Activated T-helper 1 cell treated with anti-CD3 and anti-CD28 coated beads, Interleukin-12 subunit alpha, Interleukin-12 subunit beta, Interleukin-2, Interleukin-4 antibody, amounts not matched to agents 30 ng/mL and 10 ng/mL and 1 ng/mL, durations not matched to agents 14 hours and 24 hours and 36 hours (primary cell): Measurements from ENCODE around the gene TMEM115. TPM values are rescaled to one million over a fixed set of nuclear protein-coding genes. Genes with fewer than 3 reads are reported as not detected.

Experiments used
- DNase-seq: peaks from one replicate; pipeline ENCODE4 v3.0.0; 2021; ENCODE audit warnings: low spot score
- H3K27ac Mint-ChIP-seq: one replicate; pipeline ENCODE4 v1.8.0; 2021; ENCODE audit warnings: mild to moderate bottlenecking, mixed read lengths
- H3K27me3 Mint-ChIP-seq: one replicate; pipeline ENCODE4 v1.8.0; 2022; ENCODE audit warnings: mild to moderate bottlenecking, moderate library complexity, mixed read lengths; ENCODE audit not compliant: insufficient read depth
- H3K36me3 Mint-ChIP-seq: one replicate; pipeline ENCODE4 v1.8.0; 2021; ENCODE audit warnings: low read depth, mixed read lengths
- H3K4me1 Mint-ChIP-seq: one replicate; pipeline ENCODE4 v1.8.0; 2021; ENCODE audit warnings: low read depth, mixed read lengths
- H3K4me3 Mint-ChIP-seq: one replicate; pipeline ENCODE4 v1.8.0; 2021; ENCODE audit warnings: mild to moderate bottlenecking, moderate library complexity, mixed read lengths
- H3K9me3 Mint-ChIP-seq: one replicate; pipeline ENCODE4 v1.8.0; 2021; ENCODE audit warnings: mixed read lengths
- intact Hi-C: fragments of 100-400 bp; cut with micrococcal nuclease; formaldehyde crosslinking; loops from one replicate; pipeline ENCODE4 v1.15.1; 2024
- total RNA-seq: library from RNA; stranded (reverse); gene quantifications from 2 replicates; pipeline ENCODE4 v1.2.3, GENCODE V29; 2022

Gene TMEM115
- total RNA-seq, 1 donor from 2014 or later = 25.4 TPM

DNA sequence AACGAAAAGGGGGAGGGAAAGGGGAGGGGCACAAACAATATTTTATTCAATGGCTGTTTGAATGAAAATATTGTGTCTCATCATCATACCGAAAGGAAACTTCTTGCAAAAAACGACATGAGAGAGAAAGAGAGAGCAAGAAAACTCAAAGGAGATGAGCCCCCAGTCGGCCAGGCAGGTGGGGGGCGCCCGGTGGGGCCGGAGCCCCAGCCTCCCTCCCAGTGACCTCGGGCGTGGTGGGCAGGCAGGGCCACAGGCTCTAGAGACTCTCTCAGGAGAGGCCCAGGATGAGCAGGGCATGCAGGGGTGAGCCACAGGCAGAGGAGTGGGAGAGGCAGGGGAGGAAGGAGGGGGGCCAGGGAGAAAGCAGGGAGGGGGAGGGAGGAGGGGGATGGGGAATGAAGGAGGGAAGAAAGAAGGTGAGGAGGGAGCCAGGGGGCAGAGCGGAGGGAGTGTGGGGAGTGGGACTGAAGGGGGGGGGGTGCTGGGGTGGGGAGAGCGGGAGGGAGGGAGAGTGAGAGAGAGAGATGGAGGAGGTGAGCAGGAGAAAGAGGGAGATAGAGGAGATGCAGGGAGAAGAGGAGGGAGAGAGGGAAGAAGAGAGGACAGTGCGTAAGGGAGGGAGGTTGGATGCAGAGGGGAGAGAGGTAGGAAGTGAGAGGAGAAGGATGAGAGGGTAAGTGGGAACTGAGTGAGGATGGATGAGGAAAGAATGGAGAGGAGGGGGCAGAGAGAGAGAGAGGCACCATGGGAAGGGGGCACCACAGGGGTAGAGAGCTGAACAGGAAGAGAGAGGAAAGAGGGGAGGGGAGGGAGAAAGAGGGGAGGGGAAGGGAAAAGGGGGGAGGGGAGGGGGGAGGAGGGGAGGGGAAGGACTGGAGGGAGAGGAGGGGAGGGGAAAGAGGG lies 14.1 kb upstream of the TMEM115 start:
- DNase-seq = no peak
- Mint-ChIP-seq H3K9me3 (no peaks in the 10 kb centered on the region), H3K4me3 (no peak overlapping the region), H3K27me3 (peaks cover 2% of the 10 kb centered on the region), H3K27ac (no peak overlapping the region), H3K36me3 (no peaks in the 10 kb centered on the region), H3K4me1 (peaks cover 6% of the 10 kb centered on the region)
- intact Hi-C loops = no loop called here

DNA sequence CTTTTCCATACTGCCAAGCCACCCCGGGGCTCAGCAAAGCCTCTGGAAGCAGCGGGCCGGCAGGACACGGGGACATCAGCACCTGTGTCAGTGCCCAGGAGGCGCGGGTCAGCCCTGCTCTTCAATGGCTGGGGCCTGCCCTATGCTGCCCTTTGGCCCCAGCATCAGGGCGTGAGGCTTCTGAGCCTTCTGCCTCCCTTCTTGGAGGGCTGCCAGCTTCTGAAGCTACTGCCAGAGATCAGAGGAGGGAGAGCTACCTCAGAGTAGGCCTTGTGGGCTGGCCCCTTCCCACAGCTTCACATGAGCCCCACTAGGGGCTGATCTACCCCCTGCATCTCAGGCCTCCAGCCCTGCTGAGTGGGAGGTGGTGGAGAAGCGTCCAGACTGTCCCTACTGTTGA lies 13.0 kb upstream of the TMEM115 start:
- H3K27me3 Mint-ChIP-seq = peaks cover 2% of the 10 kb centered on the region
- no peak overlapping the region for H3K27ac Mint-ChIP-seq
- H3K9me3 Mint-ChIP-seq = no peaks in the 10 kb centered on the region
- H3K4me3 Mint-ChIP-seq = no peak overlapping the region
- intact Hi-C loops = no loop called here
- no peaks in the 10 kb centered on the region for H3K36me3 Mint-ChIP-seq
- H3K4me1 Mint-ChIP-seq = peaks cover 6% of the 10 kb centered on the region
- no peak for DNase-seq

DNA sequence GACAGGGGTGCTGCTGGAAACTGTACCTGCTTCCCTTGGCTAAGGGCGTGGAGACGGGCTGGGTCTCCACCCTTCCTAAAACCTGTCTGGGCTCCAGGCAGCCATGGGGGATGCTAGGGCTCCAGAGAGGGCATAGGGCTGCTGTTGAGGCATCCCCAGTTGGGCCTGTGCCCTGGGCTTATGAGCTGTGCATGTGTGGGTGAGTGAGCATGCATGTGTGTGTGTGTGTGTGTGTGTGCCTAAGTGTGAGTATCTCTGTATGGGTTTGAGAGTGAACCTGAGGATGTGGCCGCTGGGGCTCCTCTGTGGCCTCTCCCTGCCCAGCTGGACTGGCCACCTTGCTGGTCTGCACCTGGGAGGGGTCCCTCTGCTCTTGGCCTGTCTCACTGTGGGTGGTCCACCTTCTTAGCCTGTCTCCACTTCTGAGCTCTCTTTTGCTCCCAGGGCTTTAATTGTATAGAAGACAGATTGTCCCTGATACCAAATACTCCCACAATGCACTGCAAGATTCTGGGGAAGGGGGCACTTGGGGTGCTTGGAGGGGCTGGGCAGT lies 11.9 kb upstream of the TMEM115 start:
- no peak overlapping the region for H3K27ac Mint-ChIP-seq
- H3K27me3 Mint-ChIP-seq = peaks cover 2% of the 10 kb centered on the region

DNA sequence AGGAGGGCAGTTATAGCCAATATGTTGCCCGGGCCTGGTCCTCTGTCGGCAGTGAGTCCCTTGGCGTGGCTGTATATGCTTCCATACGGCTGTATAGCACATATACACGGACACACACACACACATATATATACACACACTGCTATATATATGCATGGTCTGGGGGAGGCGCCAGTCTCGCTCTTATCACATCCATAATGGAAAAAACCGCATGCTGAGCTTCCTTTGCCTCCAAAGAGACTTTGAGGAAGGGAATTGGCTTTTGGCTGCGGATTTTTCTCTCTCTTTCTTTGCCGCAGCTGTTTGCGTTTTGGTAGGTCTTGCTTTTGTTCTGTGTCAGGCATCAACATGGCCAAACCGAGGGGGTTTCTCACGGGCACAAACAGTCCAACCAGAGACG lies 11.3 kb upstream of the TMEM115 start:
- H3K4me3 Mint-ChIP-seq = no peak overlapping the region
- H3K4me1 Mint-ChIP-seq = peaks cover 9% of the 10 kb centered on the region
- H3K9me3 Mint-ChIP-seq = no peaks in the 10 kb centered on the region
- no peaks in the 10 kb centered on the region for H3K36me3 Mint-ChIP-seq
- no peak overlapping the region for H3K27ac Mint-ChIP-seq
- DNase-seq = no peak
- intact Hi-C loops = no loop called here
- H3K27me3 Mint-ChIP-seq = peaks cover 2% of the 10 kb centered on the region

More for the DNA sequence above, 11.9 kb upstream of the TMEM115 start:
- intact Hi-C loops = no loop called here
- no peaks in the 10 kb centered on the region for H3K36me3 Mint-ChIP-seq
- no peak for DNase-seq
- no peak overlapping the region for H3K4me3 Mint-ChIP-seq
- no peaks in the 10 kb centered on the region for H3K9me3 Mint-ChIP-seq
- peaks cover 6% of the 10 kb centered on the region for H3K4me1 Mint-ChIP-seq

DNA sequence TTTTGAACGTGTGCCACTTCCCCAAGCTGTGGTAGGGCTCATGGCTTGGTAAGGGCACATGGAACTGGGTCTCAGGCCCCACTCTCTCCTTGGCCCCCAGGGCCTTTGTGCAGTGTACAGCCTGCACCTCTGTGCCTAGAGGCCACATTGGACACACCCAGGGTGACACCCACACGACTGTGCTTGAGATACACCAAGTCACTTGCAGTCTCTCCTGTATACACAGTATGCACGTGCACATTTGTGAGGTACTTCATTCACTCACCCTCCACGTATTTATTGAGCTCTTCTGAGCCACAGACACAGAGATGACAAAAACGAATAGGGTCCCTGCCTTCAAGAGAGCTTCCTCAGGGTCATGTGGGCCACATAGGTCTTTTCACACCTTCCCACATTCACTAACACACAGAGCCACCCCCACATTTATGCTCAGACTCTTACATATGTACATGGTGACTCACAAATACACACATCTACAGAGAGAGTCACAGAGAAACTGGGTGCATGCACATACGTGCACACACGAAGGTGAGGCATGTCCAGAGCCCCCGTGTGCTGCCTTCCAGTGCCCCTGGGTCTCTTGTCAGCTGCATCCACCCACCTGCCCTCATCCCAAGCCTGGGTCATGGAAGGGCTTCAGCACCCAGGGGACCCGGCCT lies 9.8 kb upstream of the TMEM115 start:
- Mint-ChIP-seq H3K4me1 (peaks cover 13% of the 10 kb centered on the region), H3K27ac (no peak overlapping the region), H3K36me3 (no peaks in the 10 kb centered on the region), H3K27me3 (peaks cover 2% of the 10 kb centered on the region), H3K9me3 (no peaks in the 10 kb centered on the region), H3K4me3 (no peak overlapping the region)
- intact Hi-C loops = loop anchor here (5.0 kb wide), 1 partner anchor 173 kb away; no protein-coding TSS in a partner anchor
- no peak for DNase-seq

DNA sequence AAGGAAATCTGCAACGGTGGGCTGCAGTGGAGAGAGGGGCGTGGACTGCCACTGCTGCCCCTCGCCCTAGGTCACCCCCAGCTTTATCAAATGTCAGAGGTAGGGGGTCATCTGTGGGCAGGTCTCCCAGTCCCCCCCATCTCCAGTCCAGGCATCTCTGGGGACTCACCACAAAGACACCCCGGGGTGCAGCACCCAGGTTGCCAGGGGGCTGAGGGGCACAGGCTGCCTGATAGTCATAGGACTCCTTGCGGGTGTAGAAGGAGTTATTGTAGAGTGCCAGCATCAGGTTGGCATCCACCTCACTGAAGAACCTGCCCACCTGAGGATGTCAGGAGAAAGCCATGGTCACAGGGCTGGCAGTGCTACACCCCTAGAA lies 6.5 kb upstream of the TMEM115 start:
- no peaks in the 10 kb centered on the region for H3K9me3 Mint-ChIP-seq
- peak overlapping the region; percentile 70 for H3K27ac Mint-ChIP-seq
- H3K27me3 Mint-ChIP-seq = peaks cover 4% of the 10 kb centered on the region
- no peaks in the 10 kb centered on the region for H3K36me3 Mint-ChIP-seq
- DNase-seq = no peak
- intact Hi-C loops = loop anchor here (1.0 to 5.0 kb wide), 3 partner anchors 15 to 201 kb away; partner anchors contain the start of genes C3orf18, CYB561D2 and NPRL2
- H3K4me1 Mint-ChIP-seq = peaks cover 13% of the 10 kb centered on the region
- peak overlapping the region; percentile 79 for H3K4me3 Mint-ChIP-seq

DNA sequence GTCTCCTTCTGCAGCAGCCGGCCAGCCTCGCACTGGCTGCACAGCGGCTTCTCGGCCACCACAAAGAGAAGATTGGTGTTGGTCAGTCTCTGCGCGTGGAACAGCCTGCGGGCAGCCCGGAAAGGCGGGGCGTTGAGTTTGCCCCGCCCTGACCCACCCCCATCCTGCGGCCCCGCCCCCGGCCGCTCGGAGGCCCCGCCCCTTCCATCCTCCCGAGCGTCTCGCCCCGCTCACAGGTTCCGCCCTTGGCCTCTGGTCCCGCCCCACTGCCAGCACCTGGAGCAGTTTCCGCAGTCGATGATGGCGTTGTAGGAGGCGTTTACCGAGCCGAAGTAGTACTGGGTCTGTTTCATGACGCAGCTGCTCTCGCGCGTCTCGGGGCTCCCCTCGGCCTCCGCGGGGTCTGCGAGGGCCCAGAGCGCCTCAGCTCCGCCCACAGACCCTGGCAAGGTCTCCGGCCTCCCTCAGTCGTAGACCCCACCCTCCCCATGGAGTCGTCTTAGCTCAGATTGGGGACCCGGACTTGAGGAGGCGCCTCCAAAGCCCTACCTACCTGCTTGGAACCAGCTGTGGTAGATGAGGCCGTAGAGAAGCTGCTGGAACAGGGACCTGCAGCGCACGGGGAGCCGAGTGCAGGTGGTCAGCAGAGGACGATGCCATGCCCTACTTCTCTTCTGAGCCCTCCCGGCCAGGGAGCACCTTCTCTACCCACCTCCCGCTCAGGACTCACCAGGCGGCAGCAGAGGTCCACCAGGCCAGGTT lies 5.9 kb upstream of the TMEM115 start:
- Mint-ChIP-seq H3K4me1 (peaks cover 13% of the 10 kb centered on the region), H3K36me3 (no peaks in the 10 kb centered on the region), H3K9me3 (no peaks in the 10 kb centered on the region), H3K27ac (peak overlapping the region; percentile 70), H3K27me3 (peaks cover 4% of the 10 kb centered on the region), H3K4me3 (peak overlapping the region; percentile 79)
- intact Hi-C loops = loop anchor here (1.0 to 5.0 kb wide), 3 partner anchors 14 to 202 kb away; partner anchors contain the start of genes C3orf18, CYB561D2 and NPRL2
- peak; percentile 93 for DNase-seq

DNA sequence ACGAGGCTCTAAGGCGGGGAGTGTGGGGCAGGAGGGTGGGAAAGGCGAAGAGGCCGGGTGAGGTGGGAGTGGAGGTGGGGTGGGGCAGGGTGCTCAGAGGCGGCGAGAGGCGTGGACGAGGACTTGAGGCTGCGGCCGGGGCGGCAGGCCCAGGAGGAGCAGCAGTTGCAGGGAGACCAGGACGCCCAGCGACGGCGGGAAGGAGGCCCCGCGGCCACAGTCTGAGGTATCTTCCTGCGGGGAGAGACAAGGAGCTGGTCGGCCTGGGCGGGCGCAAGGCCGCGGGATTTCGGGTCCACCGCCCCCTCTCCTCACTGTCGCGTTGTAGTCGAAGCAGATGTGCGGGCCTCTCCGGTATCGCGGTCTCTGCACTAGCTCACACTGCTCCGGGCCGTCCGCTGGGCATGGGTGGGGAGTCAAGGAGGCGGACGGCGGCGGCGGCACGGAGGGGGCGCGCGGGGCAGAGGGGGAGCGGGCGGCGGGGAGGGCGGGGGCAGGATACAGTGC lies 5.3 kb upstream of the TMEM115 start:
- Mint-ChIP-seq H3K27me3 (peaks cover 4% of the 10 kb centered on the region), H3K36me3 (no peaks in the 10 kb centered on the region), H3K9me3 (no peaks in the 10 kb centered on the region), H3K27ac (peak overlapping the region; percentile 61), H3K4me3 (peak overlapping the region; percentile 69), H3K4me1 (peaks cover 18% of the 10 kb centered on the region)
- intact Hi-C loops = loop anchor here (1.0 to 5.0 kb wide), 3 partner anchors 14 to 203 kb away; partner anchors contain the start of genes C3orf18, CYB561D2 and NPRL2
- DNase-seq = no peak

DNA sequence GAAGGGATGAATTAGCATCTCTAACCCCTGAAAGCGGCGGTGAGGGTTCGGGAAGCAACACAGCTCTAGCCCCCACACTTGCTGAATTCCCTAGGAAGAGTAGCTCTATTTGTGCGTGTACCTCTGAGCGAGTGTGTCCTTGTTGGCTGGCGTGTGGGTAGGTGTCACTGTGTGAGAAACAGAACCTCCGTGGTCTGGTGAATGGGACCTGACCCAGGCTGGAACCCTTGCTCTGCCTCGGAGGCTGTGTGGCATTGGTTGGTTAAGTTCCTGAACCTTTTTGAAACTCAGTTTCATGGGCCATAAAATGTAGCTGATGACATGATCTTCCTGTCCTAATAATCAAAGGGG lies 414 bp upstream of the TMEM115 start:
- Mint-ChIP-seq H3K27ac (peak overlapping the region; percentile 96), H3K27me3 (peaks cover 4% of the 10 kb centered on the region), H3K36me3 (peaks cover 10% of the 10 kb centered on the region), H3K4me1 (peaks cover 40% of the 10 kb centered on the region), H3K9me3 (no peaks in the 10 kb centered on the region), H3K4me3 (peak overlapping the region; percentile 99)
- DNase-seq = no peak
- intact Hi-C loops = loop anchor here (1.0 to 10.0 kb wide), 12 partner anchors 8 to 1695 kb away; partner anchors contain the start of genes C3orf18, CISH, DCAF1 and DUSP7

DNA sequence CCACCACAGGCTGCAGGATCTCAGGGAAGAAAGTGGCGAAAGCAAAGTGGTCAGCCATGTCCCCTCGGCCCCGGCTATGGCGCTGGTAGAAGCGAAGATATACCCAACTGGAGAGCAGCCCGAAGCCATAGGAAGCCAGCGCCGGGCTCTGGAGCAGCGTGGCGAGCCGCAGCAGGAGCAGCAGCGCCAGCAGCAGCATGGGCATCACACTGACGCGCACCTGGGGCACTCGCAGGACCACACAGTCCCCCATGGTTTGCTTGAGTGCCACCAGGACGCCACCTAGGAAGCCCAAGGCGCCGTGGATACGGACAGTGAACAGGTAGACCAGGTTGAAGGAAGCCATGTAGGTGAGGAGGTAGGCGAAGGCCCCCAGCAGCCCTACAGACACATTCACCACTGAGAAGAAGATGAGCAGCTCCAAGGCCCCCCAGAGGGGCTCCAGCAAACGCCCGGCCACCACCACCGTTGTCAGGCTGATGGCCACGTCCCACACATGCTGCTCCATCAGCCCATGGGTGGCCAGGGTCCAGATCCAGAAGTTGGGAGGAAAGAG lies 888 bp downstream of the TMEM115 start:
- peak overlapping the region; percentile 99 for H3K4me3 Mint-ChIP-seq

DNA sequence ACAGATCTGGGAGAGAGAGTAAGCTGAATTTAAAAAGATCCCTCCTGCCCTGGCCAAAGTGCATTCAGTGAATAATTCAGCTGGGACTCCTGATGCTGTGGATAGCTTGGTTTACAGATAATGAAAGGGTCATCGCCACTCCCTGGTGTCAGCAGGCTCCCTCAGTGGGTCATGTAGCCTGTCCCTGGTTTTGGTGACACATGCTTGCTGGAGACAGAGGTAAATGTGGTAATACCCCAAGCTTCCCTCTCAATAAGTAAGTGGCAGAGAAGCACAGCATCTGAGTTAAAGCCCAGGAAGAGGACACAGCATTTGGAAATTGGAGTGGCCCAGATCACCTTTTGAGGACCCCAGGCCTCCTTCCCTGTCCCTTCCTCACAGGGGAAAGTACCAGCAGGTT lies 1.8 kb downstream of the TMEM115 start:
- no peak overlapping the region for H3K27ac Mint-ChIP-seq
- peaks cover 18% of the 10 kb centered on the region for H3K36me3 Mint-ChIP-seq
- intact Hi-C loops = loop anchor here (10.0 kb wide), 3 partner anchors 1327 to 1697 kb away; partner anchors contain the start of genes DUSP7 and RPL29
- no peaks in the 10 kb centered on the region for H3K9me3 Mint-ChIP-seq
- H3K4me3 Mint-ChIP-seq = peak overlapping the region; percentile 99
- H3K4me1 Mint-ChIP-seq = peaks cover 45% of the 10 kb centered on the region
- no peak for DNase-seq
- no peaks in the 10 kb centered on the region for H3K27me3 Mint-ChIP-seq

More for the DNA sequence above, 888 bp downstream of the TMEM115 start:
- DNase-seq = no peak
- intact Hi-C loops = loop anchor here (2.0 to 10.0 kb wide), 5 partner anchors 252 to 1696 kb away; partner anchors contain the start of genes CISH, DUSP7, MANF and RPL29
- Mint-ChIP-seq H3K4me1 (peaks cover 45% of the 10 kb centered on the region), H3K27ac (peak overlapping the region; percentile 75), H3K36me3 (peaks cover 16% of the 10 kb centered on the region), H3K9me3 (no peaks in the 10 kb centered on the region), H3K27me3 (peaks cover 2% of the 10 kb centered on the region)
